Brain microvascular endothelial cell (primary cell): ENCODE data around the gene TMEM141.
"Not testable (repeated sequence)": the region's sequence is repeated elsewhere in the genome, so short reads cannot be mapped to it uniquely, and the experiment has no call there.

Experiments
- DNase-seq: peaks from one replicate; pipeline ENCODE4 v3.0.0-alpha.2; 2020
- H3K27ac ChIP-seq: fragments of 250-450 bp; sonication (Bioruptor Pico); 2 replicates; pipeline ENCODE4 v1.5.1; 2020; ENCODE audit warnings: mild to moderate bottlenecking, moderate library complexity
- H3K27me3 ChIP-seq: fragments of 250-450 bp; sonication (Bioruptor Pico); replicated peaks from 2 replicates; pipeline ENCODE4 v1.5.1; 2020; ENCODE audit warnings: mild to moderate bottlenecking
- H3K36me3 ChIP-seq: fragments of 250-450 bp; sonication (Bioruptor Pico); replicated peaks from 2 replicates; pipeline ENCODE4 v1.5.1; 2020; ENCODE audit warnings: mild to moderate bottlenecking
- H3K4me3 ChIP-seq: 2 replicates; pipeline ENCODE4 v1.5.1; 2011; ENCODE audit warnings: low read depth, mild to moderate bottlenecking, control low read depth, low read length, moderate library complexity
- CTCF ChIP-seq: IDR thresholded peaks from 2 replicates; pipeline ENCODE4 v1.5.1; 2011; ENCODE audit warnings: low read depth, mild to moderate bottlenecking, moderate library complexity, low read length, control low read depth, inconsistent platforms; ENCODE audit errors: missing control alignments
- in situ Hi-C: cut with HindIII; loops from 2 replicates; pipeline ENCODE4 v1.10.0; 2017; ENCODE audit warnings: low sequenced_read_pairs, low pct_ligation_motif_present

Gene TMEM141

GRCh38 chr9:136832581-136832980 is 41.4 kb downstream of the TMEM141 start:
- peaks cover 49% of the 10 kb centered on the region for H3K36me3 ChIP-seq
- TF ChIP-seq CTCF = no peak
- in situ Hi-C loops = no loop called here
- no peak overlapping the region for H3K4me3 ChIP-seq
- no peak overlapping the region for H3K27ac ChIP-seq
- DNase-seq = no peak
- no peaks in the 10 kb centered on the region for H3K27me3 ChIP-seq

DNA sequence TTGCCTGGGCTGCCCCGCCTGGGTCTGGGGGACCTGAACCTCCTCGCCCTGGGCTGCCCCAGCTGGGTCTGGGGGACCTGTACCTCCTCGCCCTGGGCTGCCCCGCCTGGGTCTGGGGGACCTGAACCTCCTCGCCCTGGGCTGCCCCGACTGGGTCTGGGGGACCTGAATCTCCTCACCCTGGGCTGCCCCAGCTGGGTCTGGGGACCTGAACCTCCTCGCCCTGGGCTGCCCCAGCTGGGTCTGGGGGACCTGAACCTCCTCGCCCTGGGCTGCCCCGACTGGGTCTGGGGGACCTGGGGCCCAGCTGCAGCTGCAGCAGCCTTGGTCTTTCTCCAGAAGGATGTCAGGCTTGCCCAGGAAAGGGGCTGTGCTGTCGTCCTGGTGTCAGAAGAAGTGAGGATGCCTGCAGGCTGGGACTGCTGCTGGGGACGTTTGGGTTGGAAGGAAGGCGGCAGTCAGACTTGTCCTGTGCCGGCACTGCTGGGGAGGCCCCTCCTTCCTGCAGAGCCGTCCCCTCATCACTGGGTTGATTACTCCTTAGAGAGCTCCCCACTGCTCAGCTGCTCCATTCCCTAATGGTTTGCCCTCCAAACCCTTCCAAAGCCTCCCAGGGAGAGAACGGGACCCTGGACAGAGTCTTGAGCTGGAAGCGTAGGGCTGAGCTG is 42.4 kb downstream of the TMEM141 start:
- DNase-seq, in situ Hi-C loops, H3K27ac ChIP-seq, H3K4me3 ChIP-seq, H3K27me3 ChIP-seq: not testable (repeated sequence)
- peaks cover 41% of the 10 kb centered on the region for H3K36me3 ChIP-seq

DNA sequence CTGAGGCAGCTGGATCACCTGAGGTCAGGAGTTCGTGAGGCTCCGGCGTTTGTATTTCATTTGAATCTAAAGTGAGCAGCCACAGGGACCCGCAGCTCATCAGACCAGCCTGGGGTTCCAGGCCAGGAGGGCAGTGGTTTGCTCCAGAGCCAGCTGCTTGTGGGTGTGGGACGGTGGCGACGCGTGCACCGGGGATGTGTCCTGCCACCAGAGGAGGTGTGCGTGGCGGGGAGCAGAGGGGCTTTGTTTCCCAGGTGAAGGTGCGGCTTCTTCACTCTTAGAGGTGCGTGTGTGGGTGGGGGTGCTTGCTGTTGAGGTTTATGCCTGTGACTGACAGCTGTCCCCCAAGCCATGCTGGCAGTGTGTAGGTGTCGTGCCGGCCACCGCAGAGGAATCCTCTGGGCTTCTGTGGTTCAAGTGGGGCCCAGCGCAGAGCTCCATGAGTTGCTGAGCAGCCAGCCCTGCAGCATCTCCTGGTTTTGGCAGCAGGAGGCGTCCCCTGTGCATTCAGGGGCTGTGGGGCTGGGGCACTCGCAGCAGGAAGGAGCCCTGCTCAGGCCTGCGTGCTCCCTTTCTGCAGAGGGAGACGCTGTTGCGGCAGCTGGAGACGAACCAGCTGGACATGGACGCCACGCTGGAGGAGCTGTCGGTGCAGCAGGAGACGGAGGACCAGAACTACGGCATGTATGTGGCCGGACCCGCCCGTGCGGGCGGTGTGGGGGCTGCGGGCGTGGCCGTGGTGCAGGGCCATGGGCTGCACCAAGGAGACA is 44.2 kb downstream of the TMEM141 start:
- DNase-seq = no peak
- TF ChIP-seq CTCF = no peak
- Histone ChIP-seq H3K27ac (no peak overlapping the region), H3K27me3 (no peaks in the 10 kb centered on the region), H3K36me3 (peaks cover 24% of the 10 kb centered on the region), H3K4me3 (no peak overlapping the region)
- in situ Hi-C loops = no loop called here

DNA sequence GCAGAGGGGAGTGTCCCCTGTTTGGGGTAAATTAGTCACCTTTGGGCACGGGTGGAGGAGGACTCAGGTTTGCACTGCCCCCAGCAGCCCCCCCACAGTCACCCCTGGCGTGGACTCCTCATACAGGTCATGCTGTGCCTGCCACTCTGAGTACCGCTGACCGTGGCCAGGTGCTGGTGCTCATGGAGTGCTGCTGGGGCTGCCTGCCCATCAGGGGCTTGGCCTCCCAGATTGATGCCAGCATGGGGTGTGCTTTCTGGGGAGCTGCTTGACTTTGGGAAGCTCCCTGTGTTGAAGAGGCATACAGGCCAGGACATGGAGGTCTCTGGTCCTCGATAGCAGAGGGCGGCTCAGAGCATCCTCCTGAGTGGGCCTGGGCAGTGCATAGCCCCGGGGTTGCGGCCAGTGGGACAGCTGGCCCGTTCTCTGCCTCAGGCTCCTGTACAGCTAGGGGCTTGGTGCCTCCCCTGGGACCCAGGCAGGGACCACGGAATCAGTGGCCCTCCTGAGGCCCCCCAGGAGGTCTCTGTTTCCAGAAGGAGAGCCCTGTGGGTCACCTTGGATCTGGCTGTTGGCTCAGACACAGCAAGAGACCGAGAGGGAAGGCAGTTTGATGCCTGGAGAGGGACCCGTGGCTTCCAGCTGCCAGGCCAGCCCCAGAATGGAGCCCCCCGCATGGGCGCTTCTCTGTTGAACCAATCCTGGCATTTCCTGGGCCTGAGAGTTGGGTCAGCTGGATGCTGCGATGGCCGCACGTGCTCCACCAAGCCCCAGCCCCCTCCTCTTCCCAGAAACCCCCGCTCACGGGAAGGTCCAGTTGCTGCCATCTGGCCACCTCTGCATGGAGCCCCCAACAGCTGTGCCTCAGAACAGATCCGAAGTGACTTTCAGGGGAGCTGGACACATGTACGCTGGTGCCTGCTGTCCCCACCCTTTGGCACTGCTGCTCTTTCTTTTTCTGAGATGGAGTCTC is 45.1 kb downstream of the TMEM141 start:
- no peak for DNase-seq
- Histone ChIP-seq H3K27me3 (no peaks in the 10 kb centered on the region), H3K36me3 (peaks cover 15% of the 10 kb centered on the region), H3K27ac (no peak overlapping the region), H3K4me3 (no peak overlapping the region)
- no peak for TF ChIP-seq CTCF
- in situ Hi-C loops = no loop called here

- H3K27ac ChIP-seq = no peak overlapping the region
- no peak for DNase-seq
- no peak for TF ChIP-seq CTCF
- H3K36me3 ChIP-seq = peaks cover 4% of the 10 kb centered on the region
- no peak overlapping the region for H3K4me3 ChIP-seq
- no peaks in the 10 kb centered on the region for H3K27me3 ChIP-seq
- in situ Hi-C loops = no loop called here
Observed at GRCh38 chr9:136837146-136837855, 46.2 kb downstream of the TMEM141 start.

DNA sequence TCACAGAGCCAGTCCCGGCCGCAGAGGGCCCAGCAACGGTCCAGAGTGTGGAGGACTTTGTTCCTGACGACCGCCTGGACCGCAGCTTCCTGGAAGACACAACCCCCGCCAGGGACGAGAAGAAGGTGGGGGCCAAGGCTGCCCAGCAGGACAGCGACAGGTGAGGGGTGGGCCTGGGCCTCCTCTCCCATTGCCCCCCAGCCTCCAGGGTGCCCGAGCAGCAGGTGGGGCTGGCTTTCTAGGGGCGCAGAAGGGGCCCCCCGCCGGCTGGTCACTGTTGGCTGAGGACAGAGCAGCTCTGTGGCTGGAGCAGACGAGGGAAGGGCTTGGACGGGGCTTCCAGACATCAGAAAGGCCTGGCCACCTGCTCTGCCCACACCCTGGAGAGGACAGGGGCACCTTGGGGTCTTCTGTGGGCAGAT is 46.7 kb downstream of the TMEM141 start:
- H3K4me3 ChIP-seq, H3K36me3 ChIP-seq, H3K27me3 ChIP-seq, in situ Hi-C loops, DNase-seq, H3K27ac ChIP-seq: not testable (repeated sequence)
